PFSK-1 (cell line): Measurements from ENCODE around the gene DOK1.

Experiments
- FOXP2 ChIP-seq: optimal IDR thresholded peaks from 2 replicates; pipeline ENCODE3; 2011; ENCODE audit warnings: borderline replicate concordance, control low read depth, inconsistent platforms; ENCODE audit not compliant: insufficient read depth; ENCODE audit errors: extremely low read length, extremely low read depth
- POLR2AphosphoS5 ChIP-seq: IDR thresholded peaks from 2 replicates; pipeline ENCODE4 v1.6.1; 2012; ENCODE audit warnings: low read depth, mild to moderate bottlenecking, control low read depth, low read length, moderate library complexity
- SIN3A ChIP-seq: IDR thresholded peaks from 2 replicates; pipeline ENCODE4 v1.6.1; 2012; ENCODE audit warnings: mild to moderate bottlenecking, low read length, moderate library complexity, borderline replicate concordance; ENCODE audit not compliant: insufficient read depth
- TAF1 ChIP-seq: IDR thresholded peaks from 2 replicates; pipeline ENCODE4 v1.6.1; 2012; ENCODE audit warnings: low read length, control low read depth, borderline replicate concordance; ENCODE audit not compliant: insufficient read depth
- TF ChIP-seq, protein P1 (sequence below), 2 experiments: IDR thresholded peaks; 2 replicates each; pipeline versions ENCODE4 v1.6.1 to v1.8.0; 2011 to 2012; ENCODE audit warnings: low read depth in 2 of 2, low read length in 2 of 2, control low read depth in 1 of 2, inconsistent platforms in 1 of 2, mild to moderate bottlenecking in 1 of 2, moderate library complexity in 1 of 2; ENCODE audit not compliant: insufficient read depth in 1 of 2

DOK1 gene

GRCh38 chr2:74572178-74572925 is 17.8 kb downstream of the DOK1 start:
- TF ChIP-seq, protein P1, sequence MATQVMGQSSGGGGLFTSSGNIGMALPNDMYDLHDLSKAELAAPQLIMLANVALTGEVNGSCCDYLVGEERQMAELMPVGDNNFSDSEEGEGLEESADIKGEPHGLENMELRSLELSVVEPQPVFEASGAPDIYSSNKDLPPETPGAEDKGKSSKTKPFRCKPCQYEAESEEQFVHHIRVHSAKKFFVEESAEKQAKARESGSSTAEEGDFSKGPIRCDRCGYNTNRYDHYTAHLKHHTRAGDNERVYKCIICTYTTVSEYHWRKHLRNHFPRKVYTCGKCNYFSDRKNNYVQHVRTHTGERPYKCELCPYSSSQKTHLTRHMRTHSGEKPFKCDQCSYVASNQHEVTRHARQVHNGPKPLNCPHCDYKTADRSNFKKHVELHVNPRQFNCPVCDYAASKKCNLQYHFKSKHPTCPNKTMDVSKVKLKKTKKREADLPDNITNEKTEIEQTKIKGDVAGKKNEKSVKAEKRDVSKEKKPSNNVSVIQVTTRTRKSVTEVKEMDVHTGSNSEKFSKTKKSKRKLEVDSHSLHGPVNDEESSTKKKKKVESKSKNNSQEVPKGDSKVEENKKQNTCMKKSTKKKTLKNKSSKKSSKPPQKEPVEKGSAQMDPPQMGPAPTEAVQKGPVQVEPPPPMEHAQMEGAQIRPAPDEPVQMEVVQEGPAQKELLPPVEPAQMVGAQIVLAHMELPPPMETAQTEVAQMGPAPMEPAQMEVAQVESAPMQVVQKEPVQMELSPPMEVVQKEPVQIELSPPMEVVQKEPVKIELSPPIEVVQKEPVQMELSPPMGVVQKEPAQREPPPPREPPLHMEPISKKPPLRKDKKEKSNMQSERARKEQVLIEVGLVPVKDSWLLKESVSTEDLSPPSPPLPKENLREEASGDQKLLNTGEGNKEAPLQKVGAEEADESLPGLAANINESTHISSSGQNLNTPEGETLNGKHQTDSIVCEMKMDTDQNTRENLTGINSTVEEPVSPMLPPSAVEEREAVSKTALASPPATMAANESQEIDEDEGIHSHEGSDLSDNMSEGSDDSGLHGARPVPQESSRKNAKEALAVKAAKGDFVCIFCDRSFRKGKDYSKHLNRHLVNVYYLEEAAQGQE (IDR thresholded peaks at IDR 0.05; ENCODE audit: insufficient read depth in 1 of 2, low read depth in 2 of 2, low read length in 2 of 2), result no peak
- TF ChIP-seq TAF1, result no peak
- no peak for TF ChIP-seq POLR2AphosphoS5
- no peak for TF ChIP-seq FOXP2
- no peak for TF ChIP-seq SIN3A

DNA sequence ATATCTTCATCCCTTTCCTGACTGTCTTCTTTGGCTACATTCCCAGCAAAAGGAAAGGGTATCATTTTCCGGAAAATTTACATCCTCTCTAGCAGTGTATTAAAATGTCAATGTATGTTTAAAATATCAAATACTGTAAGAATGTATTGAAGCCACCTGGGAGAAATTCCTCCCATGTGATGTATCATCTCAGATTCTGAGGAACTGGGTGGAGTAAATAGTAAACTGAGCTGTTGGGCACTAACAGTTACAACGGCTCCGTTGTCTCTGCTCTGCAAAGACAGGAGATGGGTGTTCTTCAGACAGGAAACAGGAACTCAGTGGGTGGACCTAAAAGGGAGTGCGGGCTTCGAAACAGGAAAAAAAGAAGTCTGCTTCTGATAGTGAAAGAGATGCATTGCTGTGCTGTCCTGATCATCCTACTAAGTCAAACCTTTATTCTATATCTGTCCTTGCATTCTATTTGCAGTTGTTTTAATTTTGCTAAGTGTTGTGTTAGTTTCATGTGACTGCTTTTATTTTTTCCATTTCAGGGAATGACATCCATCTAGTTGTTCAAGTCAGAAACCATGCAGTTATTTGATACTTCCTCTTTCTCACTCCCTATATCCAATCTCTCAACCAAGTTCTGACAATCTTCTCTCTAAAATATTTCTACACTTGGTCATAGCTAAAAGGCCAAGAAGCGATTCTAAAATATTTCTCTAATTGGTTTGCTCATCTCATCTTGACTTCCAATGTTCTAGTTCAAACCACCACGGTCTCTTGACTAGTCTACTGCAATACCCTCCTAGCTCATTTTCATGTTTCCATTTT is 19.4 kb downstream of the DOK1 start:
- peak; percentile 78 for TF ChIP-seq POLR2AphosphoS5
- TF ChIP-seq TAF1, result no peak
- TF ChIP-seq, protein P1 (IDR thresholded peaks at IDR 0.05; ENCODE audit: insufficient read depth in 1 of 2, low read depth in 2 of 2, low read length in 2 of 2), result no peak
- TF ChIP-seq FOXP2, result no peak

- no peak for TF ChIP-seq POLR2AphosphoS5
- TF ChIP-seq TAF1, result no peak
- TF ChIP-seq, protein P1 (IDR thresholded peaks at IDR 0.05; ENCODE audit: insufficient read depth in 1 of 2, low read depth in 2 of 2, low read length in 2 of 2), result no peak
- no peak for TF ChIP-seq FOXP2
- TF ChIP-seq SIN3A, result no peak
Measured at GRCh38 chr2:74575320-74575719, 20.8 kb downstream of the DOK1 start.

DNA sequence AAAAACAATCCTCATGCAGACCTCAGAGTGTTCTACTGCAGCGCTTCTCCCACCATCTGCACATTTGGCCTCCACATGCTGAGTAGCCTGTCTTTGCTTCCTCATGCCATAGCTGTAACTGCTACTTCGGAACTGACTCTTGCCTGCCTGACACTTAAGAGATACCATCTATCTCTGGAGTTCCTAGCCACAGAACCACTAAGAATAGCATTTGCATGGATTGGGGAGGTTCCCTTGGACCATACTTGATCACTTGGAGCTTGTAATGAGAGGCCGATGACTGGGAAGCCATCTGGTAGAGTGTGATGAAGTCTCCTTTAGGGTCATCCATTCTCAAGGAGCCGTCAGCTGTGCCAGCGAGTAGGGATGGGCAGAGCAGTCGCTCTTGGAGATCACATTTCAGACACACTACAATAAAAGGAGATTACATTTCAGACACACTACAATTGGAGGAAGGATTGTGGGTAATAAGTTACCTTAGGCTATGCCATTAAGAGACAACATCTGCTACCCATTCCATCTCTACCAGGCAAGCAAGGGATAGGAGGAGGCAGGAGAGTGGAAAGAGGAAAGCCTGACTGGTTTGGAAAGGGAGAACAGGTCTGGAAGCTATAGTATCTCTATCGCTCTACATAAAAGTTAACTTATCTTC is 21.8 kb downstream of the DOK1 start:
- no peak for TF ChIP-seq FOXP2
- TF ChIP-seq, protein P1 (IDR thresholded peaks at IDR 0.05; ENCODE audit: insufficient read depth in 1 of 2, low read depth in 2 of 2, low read length in 2 of 2), result no peak
- no peak for TF ChIP-seq SIN3A
- no peak for TF ChIP-seq POLR2AphosphoS5
- TF ChIP-seq TAF1, result no peak
